ENCODE measurements around the gene STX18. TPM values are rescaled to one million over a fixed set of nuclear protein-coding genes. Genes with fewer than 3 reads are reported as not detected.

The STX18 gene
- total and polyA plus RNA-seq, 4 donors: 10.2 to 17.1 (median 12.4) TPM

DNA sequence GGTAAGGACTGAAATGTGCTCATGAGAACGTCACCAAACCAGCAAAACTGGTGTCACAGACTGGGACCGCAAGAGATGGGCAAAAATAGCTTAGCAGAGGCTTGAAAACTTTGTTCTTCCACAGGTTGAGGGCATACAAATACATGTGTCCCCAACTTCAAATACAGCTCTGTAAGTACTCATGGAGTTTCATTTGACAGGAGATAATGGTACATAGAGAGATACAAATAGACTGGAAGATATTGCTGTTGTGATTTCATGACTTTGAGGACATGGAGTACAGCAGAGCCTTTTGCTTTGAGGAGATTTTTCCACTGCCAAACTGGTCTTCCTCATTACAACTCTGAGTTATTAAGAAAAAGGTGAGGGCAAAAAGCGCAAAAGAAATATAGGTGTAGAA lies 70.7 kb downstream of the STX18 start:
- DNase-seq (ENCODE audit: low spot score): no peak
- TF ChIP-seq, protein P1, sequence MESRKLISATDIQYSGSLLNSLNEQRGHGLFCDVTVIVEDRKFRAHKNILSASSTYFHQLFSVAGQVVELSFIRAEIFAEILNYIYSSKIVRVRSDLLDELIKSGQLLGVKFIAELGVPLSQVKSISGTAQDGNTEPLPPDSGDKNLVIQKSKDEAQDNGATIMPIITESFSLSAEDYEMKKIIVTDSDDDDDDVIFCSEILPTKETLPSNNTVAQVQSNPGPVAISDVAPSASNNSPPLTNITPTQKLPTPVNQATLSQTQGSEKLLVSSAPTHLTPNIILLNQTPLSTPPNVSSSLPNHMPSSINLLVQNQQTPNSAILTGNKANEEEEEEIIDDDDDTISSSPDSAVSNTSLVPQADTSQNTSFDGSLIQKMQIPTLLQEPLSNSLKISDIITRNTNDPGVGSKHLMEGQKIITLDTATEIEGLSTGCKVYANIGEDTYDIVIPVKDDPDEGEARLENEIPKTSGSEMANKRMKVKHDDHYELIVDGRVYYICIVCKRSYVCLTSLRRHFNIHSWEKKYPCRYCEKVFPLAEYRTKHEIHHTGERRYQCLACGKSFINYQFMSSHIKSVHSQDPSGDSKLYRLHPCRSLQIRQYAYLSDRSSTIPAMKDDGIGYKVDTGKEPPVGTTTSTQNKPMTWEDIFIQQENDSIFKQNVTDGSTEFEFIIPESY (IDR thresholded peaks at IDR 0.05): no peak
- TF ChIP-seq SP1 (IDR thresholded peaks at IDR 0.05): no peak
- TF ChIP-seq FOXA1 (IDR thresholded peaks at IDR 0.05): no peak
- no peak for TF ChIP-seq YY1 (IDR thresholded peaks at IDR 0.05)
- TF ChIP-seq RXRA (IDR thresholded peaks at IDR 0.05): no peak
- no peak for TF ChIP-seq FOXA2 (IDR thresholded peaks at IDR 0.05)
- TF ChIP-seq HNF4G (IDR thresholded peaks at IDR 0.05): no peak
- TF ChIP-seq, protein P2, sequence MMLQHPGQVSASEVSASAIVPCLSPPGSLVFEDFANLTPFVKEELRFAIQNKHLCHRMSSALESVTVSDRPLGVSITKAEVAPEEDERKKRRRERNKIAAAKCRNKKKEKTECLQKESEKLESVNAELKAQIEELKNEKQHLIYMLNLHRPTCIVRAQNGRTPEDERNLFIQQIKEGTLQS (IDR thresholded peaks at IDR 0.05): no peak
- TF ChIP-seq EGR1 (IDR thresholded peaks at IDR 0.05; ENCODE audit: low read depth in 2 of 2): no peak
- TF ChIP-seq, protein P3, sequence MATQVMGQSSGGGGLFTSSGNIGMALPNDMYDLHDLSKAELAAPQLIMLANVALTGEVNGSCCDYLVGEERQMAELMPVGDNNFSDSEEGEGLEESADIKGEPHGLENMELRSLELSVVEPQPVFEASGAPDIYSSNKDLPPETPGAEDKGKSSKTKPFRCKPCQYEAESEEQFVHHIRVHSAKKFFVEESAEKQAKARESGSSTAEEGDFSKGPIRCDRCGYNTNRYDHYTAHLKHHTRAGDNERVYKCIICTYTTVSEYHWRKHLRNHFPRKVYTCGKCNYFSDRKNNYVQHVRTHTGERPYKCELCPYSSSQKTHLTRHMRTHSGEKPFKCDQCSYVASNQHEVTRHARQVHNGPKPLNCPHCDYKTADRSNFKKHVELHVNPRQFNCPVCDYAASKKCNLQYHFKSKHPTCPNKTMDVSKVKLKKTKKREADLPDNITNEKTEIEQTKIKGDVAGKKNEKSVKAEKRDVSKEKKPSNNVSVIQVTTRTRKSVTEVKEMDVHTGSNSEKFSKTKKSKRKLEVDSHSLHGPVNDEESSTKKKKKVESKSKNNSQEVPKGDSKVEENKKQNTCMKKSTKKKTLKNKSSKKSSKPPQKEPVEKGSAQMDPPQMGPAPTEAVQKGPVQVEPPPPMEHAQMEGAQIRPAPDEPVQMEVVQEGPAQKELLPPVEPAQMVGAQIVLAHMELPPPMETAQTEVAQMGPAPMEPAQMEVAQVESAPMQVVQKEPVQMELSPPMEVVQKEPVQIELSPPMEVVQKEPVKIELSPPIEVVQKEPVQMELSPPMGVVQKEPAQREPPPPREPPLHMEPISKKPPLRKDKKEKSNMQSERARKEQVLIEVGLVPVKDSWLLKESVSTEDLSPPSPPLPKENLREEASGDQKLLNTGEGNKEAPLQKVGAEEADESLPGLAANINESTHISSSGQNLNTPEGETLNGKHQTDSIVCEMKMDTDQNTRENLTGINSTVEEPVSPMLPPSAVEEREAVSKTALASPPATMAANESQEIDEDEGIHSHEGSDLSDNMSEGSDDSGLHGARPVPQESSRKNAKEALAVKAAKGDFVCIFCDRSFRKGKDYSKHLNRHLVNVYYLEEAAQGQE (IDR thresholded peaks at IDR 0.05): no peak
- no peak for TF ChIP-seq HNF4A (conservative IDR thresholded peaks at IDR 0.05)
- no peak for TF ChIP-seq JUND (IDR thresholded peaks at IDR 0.05)
- no peak for TF ChIP-seq GABPA (IDR thresholded peaks at IDR 0.05 in 1 of 2, conservative IDR thresholded peaks at IDR 0.05 in 1 of 2)
- no peak for TF ChIP-seq RAD21 (IDR thresholded peaks at IDR 0.05)
- TF ChIP-seq NR2F2 (IDR thresholded peaks at IDR 0.05): no peak
- TF ChIP-seq, protein P4, sequence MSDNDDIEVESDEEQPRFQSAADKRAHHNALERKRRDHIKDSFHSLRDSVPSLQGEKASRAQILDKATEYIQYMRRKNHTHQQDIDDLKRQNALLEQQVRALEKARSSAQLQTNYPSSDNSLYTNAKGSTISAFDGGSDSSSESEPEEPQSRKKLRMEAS (IDR thresholded peaks at IDR 0.05): no peak
- TF ChIP-seq, protein P5, sequence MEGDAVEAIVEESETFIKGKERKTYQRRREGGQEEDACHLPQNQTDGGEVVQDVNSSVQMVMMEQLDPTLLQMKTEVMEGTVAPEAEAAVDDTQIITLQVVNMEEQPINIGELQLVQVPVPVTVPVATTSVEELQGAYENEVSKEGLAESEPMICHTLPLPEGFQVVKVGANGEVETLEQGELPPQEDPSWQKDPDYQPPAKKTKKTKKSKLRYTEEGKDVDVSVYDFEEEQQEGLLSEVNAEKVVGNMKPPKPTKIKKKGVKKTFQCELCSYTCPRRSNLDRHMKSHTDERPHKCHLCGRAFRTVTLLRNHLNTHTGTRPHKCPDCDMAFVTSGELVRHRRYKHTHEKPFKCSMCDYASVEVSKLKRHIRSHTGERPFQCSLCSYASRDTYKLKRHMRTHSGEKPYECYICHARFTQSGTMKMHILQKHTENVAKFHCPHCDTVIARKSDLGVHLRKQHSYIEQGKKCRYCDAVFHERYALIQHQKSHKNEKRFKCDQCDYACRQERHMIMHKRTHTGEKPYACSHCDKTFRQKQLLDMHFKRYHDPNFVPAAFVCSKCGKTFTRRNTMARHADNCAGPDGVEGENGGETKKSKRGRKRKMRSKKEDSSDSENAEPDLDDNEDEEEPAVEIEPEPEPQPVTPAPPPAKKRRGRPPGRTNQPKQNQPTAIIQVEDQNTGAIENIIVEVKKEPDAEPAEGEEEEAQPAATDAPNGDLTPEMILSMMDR (IDR thresholded peaks at IDR 0.05; ENCODE audit: low read depth, low read length, missing input control): no peak
- no peak for TF ChIP-seq TAF1 (conservative IDR thresholded peaks at IDR 0.05)
- H3K9me3 ChIP-seq (ENCODE audit: control insufficient read depth in 4 of 4, low read length in 3 of 4): no peaks in the 10 kb centered on the region
- WGBS: 98% methylated on average over 3 of the region's 3 CpGs
- H3K4me1 ChIP-seq (ENCODE audit: control insufficient read depth in 4 of 4, insufficient read depth in 4 of 4, low read length in 3 of 4): no peaks in the 10 kb centered on the region
- H3K27ac ChIP-seq (ENCODE audit: low read depth in 1 of 2, low read length in 2 of 2): no peak overlapping the region
- no peak overlapping the region for H3K9ac ChIP-seq (ENCODE audit: low read depth in 1 of 2, low read length in 2 of 2)
- peaks cover 0 to 22% (median 12%) of the 10 kb centered on the region in 4 donors for H3K36me3 ChIP-seq (ENCODE audit: control insufficient read depth in 4 of 4, insufficient read depth in 3 of 4, low read depth in 1 of 4, low read length in 3 of 4)
- no peaks in the 10 kb centered on the region for H3K27me3 ChIP-seq (ENCODE audit: control insufficient read depth in 4 of 4, insufficient read depth in 4 of 4, low read length in 3 of 4)
- H3K4me3 ChIP-seq (ENCODE audit: low read depth in 1 of 3, low read length in 3 of 3): no peak overlapping the region

Data from liver (tissue), 9 donors.